OCI-LY3 (cell line): Measurements from ENCODE around the gene SYT7.

Experiments used
- H2AFZ ChIP-seq: fragments of 200-600, 300-600 bp; shearing (Covaris generic); 2 replicates; pipeline ENCODE4 v1.6.0; 2014; ENCODE audit warnings: antibody characterized with exemption, low read depth, low read length
- H3K27ac ChIP-seq: fragments of 200-600, 300-600 bp; sonication (generic); 2 replicates; pipeline ENCODE4 v1.5.1; 2014; ENCODE audit warnings: mild to moderate bottlenecking, low read length, moderate library complexity, mixed read lengths
- H3K27me3 ChIP-seq: fragments of 200-600, 300-600 bp; sonication (generic); 2 replicates; pipeline ENCODE4 v1.6.1; 2014; ENCODE audit warnings: low read depth, low read length, mixed read lengths
- H3K36me3 ChIP-seq: fragments of 200-600, 300-600 bp; sonication (generic); replicated peaks from 2 replicates; pipeline ENCODE3; 2014; ENCODE audit warnings: low read depth, low read length, mixed read lengths
- H3K4me1 ChIP-seq: fragments of 300-600, 200-600 bp; sonication (generic); 2 replicates; pipeline ENCODE4 v1.6.1; 2014; ENCODE audit warnings: low read length, mixed read lengths
- H3K4me2 ChIP-seq: fragments of 200-600, 300-600 bp; sonication (generic); 2 replicates; pipeline ENCODE4 v1.6.1; 2014; ENCODE audit warnings: low read length, mixed read lengths
- H3K4me3 ChIP-seq: fragments of 300-600, 200-600 bp; sonication (generic); 2 replicates; pipeline ENCODE4 v1.5.1; 2014; ENCODE audit warnings: antibody characterized with exemption, mild to moderate bottlenecking, low read length, moderate library complexity
- H3K79me2 ChIP-seq: fragments of 300-600, 200-600 bp; shearing (Covaris generic); 2 replicates; pipeline ENCODE4 v1.6.1; 2014; ENCODE audit warnings: mild to moderate bottlenecking, low read length, mixed read lengths
- H3K9ac ChIP-seq: fragments of 300-600, 200-600 bp; shearing (Covaris generic); 2 replicates; pipeline ENCODE4 v1.6.0; 2014; ENCODE audit warnings: mild to moderate bottlenecking, low read length, moderate library complexity
- H3K9me3 ChIP-seq: fragments of 200-600, 300-600 bp; shearing (Covaris generic); 2 replicates; pipeline ENCODE4 v1.6.1; 2014; ENCODE audit warnings: low read length, mixed read lengths; ENCODE audit not compliant: insufficient read depth
- H4K20me1 ChIP-seq: fragments of 200-600, 300-600 bp; sonication (generic); 2 replicates; pipeline ENCODE4 v1.6.1; 2016; ENCODE audit warnings: low read length, mixed read lengths; ENCODE audit not compliant: insufficient read depth
- CTCF ChIP-seq: fragments of 200-600, 300-600 bp; sonication (generic); IDR thresholded peaks from 2 replicates; pipeline ENCODE4 v1.5.1; 2014; ENCODE audit warnings: antibody characterized with exemption, low read length, low read depth
- EZH2phosphoT487 ChIP-seq: fragments of 200-600 bp; shearing (Covaris generic); IDR thresholded peaks from 2 replicates; pipeline ENCODE4 v1.6.1; 2018; ENCODE audit warnings: antibody characterized with exemption, mixed run types, low read depth

The SYT7 gene

GRCh38 chr11:61477126-61477525, 103.8 kb downstream of the SYT7 start:
- H3K4me3 ChIP-seq = no peak overlapping the region
- H3K4me2 ChIP-seq = no peak overlapping the region
- H3K9ac ChIP-seq = no peak overlapping the region
- H3K9me3 ChIP-seq = no peaks in the 10 kb centered on the region
- peaks cover 10% of the 10 kb centered on the region for H3K4me1 ChIP-seq
- TF ChIP-seq EZH2phosphoT487 = no peak
- TF ChIP-seq CTCF = no peak
- no peaks in the 10 kb centered on the region for H3K79me2 ChIP-seq
- no peaks in the 10 kb centered on the region for H3K27me3 ChIP-seq
- H3K27ac ChIP-seq = no peak overlapping the region
- no peak overlapping the region for H2AFZ ChIP-seq
- peaks cover 2% of the 10 kb centered on the region for H3K36me3 ChIP-seq
- no peaks in the 10 kb centered on the region for H4K20me1 ChIP-seq

DNA sequence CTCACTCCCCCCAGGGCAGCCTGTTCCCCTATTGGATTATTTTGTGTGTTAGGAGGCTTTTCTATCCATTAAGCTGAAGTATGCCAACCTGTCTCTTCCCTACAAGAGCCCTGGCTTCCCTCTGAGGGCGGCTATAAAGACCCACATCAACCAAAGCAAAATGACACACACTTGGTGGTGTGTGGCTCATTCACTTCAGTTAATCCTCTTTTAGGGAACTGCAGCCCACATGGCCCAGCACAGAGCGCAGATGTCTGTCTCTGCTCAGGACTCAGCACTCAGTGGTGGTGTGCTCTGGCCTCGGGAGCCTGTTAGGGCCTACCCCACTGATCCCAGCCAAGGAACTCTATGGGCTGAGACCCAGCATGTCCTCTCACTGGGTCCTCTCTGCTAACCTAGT, 104.5 kb downstream of the SYT7 start:
- H3K27ac ChIP-seq = no peak overlapping the region
- H2AFZ ChIP-seq = no peak overlapping the region
- no peaks in the 10 kb centered on the region for H3K79me2 ChIP-seq
- H3K9me3 ChIP-seq = no peaks in the 10 kb centered on the region
- no peak overlapping the region for H3K4me2 ChIP-seq
- no peak for TF ChIP-seq CTCF
- TF ChIP-seq EZH2phosphoT487 = no peak
- H4K20me1 ChIP-seq = no peaks in the 10 kb centered on the region
- H3K27me3 ChIP-seq = no peaks in the 10 kb centered on the region
- H3K36me3 ChIP-seq = peaks cover 2% of the 10 kb centered on the region
- H3K9ac ChIP-seq = no peak overlapping the region
- H3K4me3 ChIP-seq = no peak overlapping the region
- peaks cover 10% of the 10 kb centered on the region for H3K4me1 ChIP-seq

GRCh38 chr11:61475433-61475832, 105.4 kb downstream of the SYT7 start:
- no peaks in the 10 kb centered on the region for H3K27me3 ChIP-seq
- no peak overlapping the region for H3K27ac ChIP-seq
- no peaks in the 10 kb centered on the region for H3K79me2 ChIP-seq
- no peak overlapping the region for H3K9ac ChIP-seq
- no peaks in the 10 kb centered on the region for H3K9me3 ChIP-seq
- peaks cover 2% of the 10 kb centered on the region for H3K36me3 ChIP-seq
- no peaks in the 10 kb centered on the region for H4K20me1 ChIP-seq
- peaks cover 10% of the 10 kb centered on the region for H3K4me1 ChIP-seq
- H3K4me3 ChIP-seq = no peak overlapping the region
- no peak for TF ChIP-seq EZH2phosphoT487
- no peak overlapping the region for H2AFZ ChIP-seq
- H3K4me2 ChIP-seq = no peak overlapping the region

- Histone ChIP-seq H3K79me2 (no peaks in the 10 kb centered on the region), H3K27me3 (no peaks in the 10 kb centered on the region), H3K4me2 (peak overlapping the region; percentile 13; the same call in 1 of the 2 replicates), H3K4me1 (peaks cover 10% of the 10 kb centered on the region), H3K4me3 (no peak overlapping the region), H3K9me3 (no peaks in the 10 kb centered on the region), H2AFZ (no peak overlapping the region), H4K20me1 (no peaks in the 10 kb centered on the region), H3K9ac (no peak overlapping the region), H3K27ac (no peak overlapping the region), H3K36me3 (peaks cover 2% of the 10 kb centered on the region)
- TF ChIP-seq CTCF (no peak), EZH2phosphoT487 (no peak)
These were observed 106.7 kb downstream of the SYT7 start for GRCh38 chr11:61474013-61474643.
